SK-N-SH treated with all-trans-retinoic acid at 6 μM for 48 hours (cell line): ENCODE results near the gene C3orf22.

Source experiments
- CREB5 ChIP-seq: fragments of 250-450 bp; sonication (Bioruptor Pico); IDR thresholded peaks from 2 replicates; pipeline ENCODE4 v1.5.1; 2020; ENCODE audit warnings: low read depth, mild to moderate bottlenecking, moderate library complexity
- PATZ1 ChIP-seq: fragments of 250-450 bp; sonication (Bioruptor Pico); IDR thresholded peaks from 2 replicates; pipeline ENCODE4 v1.8.0; 2020; ENCODE audit warnings: mild to moderate bottlenecking, moderate library complexity, borderline replicate concordance
- TCF4 ChIP-seq: fragments of 250-450 bp; sonication (Bioruptor Pico); IDR thresholded peaks from 2 replicates; pipeline ENCODE4 v1.8.0; 2021; ENCODE audit warnings: mild to moderate bottlenecking, moderate library complexity, borderline replicate concordance

- TF ChIP-seq TCF4 (no peak), CREB5 (CRISPR knock-in tag) (no peak), PATZ1 (CRISPR knock-in tag) (no peak)
These were observed 12.0 kb downstream of the C3orf22 start for GRCh38 chr3:126546549-126547239.
